Activated T-cell treated with anti-CD3 and anti-CD28 coated beads for 48 hours (primary cell): ENCODE data around the gene SNX27.
"Not testable (repeated sequence)": the region's sequence is repeated elsewhere in the genome, so short reads cannot be mapped to it uniquely, and the experiment has no call there.

Source experiments
- DNase-seq: peaks from one replicate; pipeline ENCODE4 v3.0.0-alpha.2; 2020; ENCODE audit warnings: low read depth

SNX27 gene

DNA sequence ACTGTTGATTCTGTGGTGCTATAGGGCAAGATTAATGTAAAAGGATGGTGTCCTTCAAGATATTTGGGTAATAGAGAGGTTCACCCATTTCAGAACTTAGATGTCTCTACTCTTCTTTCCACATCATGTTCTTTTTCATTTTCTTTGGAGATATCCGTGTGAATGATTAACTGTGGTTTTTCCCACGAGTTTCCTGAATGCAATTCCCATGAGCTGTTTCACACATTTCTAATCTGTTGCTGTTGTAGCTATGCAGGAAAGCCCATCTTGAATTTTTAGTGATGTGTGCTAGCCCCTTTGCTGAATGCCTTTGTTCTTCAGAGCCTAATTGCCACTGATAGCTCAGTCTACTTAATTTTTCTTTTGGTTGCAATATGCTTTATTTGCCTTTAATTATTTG, 27.6 kb downstream of the SNX27 start:
- DNase-seq, result no peak

DNA sequence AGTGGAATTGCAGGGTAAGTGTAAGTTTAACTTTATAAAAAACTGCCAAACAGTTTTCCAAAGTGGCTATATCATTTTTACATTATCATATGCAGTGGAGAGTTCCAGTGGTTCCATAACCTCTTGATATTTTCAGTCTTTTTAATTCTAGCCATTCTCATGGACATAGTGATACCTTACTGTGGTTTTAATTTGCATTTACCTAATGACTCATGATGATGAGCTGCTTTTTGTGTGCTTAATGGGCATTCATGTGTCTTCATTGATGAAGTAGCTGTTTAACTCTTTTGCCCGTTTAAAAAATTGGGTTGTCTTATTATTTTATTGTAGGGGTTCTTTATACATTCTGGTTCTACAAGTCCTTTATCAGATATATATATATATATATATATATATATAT, 29.4 kb downstream of the SNX27 start:
- DNase-seq, result no peak

DNA sequence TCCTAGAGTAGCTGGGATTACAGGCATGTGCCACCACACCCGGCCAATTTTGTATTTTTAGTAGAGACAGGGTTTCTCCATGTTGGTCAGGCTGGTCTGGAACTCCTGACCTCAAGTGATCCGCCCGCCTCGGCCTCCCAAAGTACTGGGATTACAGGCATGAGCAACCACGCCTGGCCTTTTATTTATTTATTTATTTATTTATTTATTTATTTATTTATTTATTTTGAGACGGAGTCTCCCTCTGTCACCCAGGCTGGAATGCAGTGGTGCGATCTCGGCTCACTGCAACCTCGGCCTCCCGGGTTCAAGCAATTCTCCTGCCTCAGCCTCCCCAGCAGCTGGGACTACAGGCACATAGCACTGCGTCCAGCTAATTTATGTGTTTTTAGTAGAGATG, 31.2 kb downstream of the SNX27 start:
- DNase-seq, result not testable (repeated sequence)

DNA sequence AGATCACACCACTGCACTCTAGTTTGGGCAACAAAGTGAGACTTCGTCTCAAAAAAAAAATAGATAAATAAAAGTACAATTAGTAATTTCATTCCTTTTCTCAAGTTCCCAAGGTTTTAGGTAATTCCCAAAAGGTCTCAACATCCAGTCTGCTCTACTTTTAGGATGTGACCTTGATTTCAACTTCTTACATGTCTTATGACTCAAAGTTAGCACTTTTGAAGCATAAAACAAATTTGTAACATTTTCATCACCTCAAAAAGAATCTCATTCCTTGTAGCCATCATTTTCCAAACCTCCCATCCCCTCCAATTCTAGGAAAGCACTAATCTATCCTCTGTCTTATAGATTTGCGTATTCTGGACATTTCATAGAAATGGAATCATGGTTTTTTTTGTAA, 32.2 kb downstream of the SNX27 start:
- no peak for DNase-seq

DNA sequence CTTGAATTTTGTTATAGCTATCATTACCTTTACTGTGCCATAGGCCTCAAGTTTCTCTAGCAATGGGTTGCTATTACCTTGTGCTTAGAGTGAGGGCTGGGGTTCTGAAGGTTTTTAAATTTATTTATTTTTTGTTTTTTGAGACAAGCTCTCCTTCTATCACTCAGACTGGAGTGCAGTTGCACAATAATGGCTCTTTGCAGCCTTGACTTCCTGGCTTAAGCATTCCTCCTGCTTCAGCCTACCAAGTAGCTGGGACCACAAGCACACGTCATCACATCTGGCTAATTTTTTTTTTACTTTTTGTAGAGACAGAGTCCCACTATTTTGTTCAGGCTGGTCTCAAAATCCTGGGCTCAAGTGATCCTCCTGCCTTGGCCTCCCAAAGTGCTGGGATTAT, 41.5 kb downstream of the SNX27 start:
- DNase-seq, result no peak

DNA sequence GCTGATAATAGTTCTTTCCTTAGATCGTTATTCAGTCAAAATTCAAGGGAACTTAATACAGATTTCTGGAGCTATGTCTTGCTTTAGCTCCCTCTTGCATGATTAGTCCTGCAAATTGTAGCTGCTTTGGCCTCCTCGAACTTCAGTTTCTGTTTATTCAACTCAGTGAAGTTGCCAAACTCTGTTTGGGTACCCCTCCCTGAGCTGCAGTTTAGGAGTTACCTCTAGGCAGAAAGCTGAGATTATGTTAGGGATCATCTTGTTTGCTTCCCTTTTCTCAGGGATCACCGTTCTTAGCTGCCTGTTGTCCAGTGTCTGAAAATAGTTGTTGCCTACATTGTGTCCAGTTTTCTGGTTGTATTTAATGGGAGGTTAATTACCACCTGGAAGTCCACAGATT, 43.5 kb downstream of the SNX27 start:
- no peak for DNase-seq

DNA sequence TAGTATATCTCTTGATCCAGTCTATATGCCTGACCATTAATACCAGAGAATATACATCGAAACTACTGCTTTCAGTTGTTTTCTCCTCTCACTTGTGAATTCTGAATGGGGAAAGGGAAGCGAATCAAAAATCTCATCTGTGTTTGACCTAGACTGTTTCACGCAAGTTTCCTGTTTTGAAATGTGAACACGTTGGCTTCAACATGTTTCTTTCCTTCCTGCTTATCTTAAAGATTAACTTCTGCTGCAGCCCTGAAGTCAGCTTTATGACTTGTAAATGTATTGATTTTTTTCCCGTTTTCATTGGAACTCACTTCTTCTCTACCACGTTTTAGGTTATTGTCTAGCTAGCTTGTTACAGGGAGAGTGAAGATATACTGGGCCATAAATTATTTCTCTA, 49.9 kb downstream of the SNX27 start:
- DNase-seq, result no peak

DNA sequence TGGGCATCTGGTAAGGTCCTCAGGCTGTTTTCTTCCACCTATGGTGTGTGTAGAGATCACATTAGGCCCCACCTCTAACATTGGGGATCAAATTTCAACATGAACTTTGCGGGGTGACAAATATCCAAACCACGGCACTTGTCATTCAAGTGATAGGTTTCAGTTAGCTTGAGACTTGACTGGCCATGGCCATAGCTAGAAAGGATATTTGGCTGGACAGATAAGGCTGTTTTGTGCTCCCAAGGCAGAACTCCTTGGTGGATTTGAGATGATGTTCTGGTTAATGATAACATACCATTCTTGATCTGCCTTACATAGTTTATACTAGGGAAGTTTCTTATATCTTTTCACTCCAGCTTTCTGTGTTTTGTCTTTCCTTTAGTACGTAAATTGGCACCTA, 56.2 kb downstream of the SNX27 start:
- DNase-seq, result no peak

DNA sequence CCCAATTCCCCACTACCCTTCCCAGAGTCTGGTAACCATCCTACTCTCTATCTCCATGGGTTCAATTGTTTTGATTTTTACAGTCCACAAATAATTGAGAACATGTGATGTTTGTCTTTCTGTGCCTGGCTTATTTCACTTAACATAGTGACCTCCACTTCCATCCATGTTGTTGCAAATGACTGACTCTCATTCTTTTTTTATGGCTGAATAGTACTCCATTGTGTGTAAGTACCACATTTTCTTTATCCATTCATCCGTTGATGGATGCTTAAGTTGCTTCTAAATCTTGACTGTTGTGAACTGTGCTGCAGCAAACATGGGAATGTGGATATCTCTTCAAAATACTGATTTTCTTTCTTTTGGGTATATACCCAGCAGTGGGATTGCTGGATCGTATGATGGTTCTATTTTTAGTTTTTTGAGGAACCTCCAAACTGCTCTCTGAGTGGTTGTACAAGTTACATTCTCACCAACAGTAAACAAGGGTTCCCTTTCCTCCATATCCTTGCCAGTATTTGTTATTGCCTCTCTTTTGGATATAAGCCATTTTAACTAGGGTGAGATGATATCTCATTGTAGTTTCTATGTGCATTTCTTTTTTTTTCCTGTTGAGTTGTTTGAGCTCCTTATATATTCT, 58.3 kb downstream of the SNX27 start:
- not testable (repeated sequence) for DNase-seq

DNA sequence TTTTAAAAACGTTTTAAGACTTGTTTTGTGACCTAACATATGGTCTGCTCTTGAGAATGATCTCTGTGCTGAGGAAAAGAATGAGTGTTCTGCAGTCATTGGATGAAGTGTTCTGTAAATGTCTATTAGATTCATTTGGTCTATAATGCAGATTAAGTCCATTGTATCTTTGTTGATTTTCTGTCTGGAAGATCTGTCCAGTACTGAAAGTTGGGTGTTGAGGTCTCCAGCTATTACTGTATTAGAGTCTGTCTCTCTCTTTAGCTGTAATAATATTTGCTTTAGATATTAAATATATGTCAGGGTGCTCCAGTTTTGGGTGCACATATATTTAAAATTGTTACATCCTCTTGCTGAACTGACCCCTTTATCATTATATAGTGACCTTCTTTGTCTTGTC, 61.6 kb downstream of the SNX27 start:
- no peak for DNase-seq

DNA sequence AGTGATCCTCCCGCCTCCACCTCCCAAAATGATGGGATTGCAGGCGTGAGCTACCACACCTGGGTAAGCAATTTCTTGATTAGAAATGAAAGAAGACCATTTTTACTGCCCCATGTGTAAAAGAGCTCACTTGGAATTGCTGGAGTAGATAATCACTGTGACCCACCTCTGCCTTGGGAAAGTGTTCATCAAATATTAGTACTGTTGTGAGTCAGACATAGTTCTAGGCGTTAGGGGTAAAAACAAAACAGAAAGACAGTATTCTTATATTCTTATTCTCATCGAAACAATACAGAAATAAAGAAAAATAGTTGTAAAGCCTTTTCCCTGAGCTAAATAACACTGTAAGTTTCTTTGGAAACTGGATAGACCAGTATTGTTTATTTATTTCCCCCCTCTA, 68.5 kb downstream of the SNX27 start:
- DNase-seq, result no peak

DNA sequence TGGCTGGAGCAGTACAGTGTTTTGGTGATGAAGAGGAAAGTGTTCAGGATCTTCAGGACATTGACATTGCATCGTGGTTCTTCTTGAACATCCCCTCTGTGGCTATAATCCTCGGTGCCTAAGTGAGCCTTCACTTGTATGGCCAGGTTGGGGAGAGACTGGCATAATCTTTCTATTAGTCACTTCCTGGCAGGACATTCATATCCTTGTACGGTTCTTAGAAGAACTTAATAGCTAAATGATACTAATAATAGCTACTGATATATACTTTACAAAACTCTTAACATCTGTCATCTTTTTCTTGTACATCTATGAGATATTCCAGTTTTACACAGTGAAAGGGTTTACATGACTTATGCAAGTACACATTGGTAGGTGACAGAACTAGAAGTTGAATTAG, 69.0 kb downstream of the SNX27 start:
- no peak for DNase-seq

DNA sequence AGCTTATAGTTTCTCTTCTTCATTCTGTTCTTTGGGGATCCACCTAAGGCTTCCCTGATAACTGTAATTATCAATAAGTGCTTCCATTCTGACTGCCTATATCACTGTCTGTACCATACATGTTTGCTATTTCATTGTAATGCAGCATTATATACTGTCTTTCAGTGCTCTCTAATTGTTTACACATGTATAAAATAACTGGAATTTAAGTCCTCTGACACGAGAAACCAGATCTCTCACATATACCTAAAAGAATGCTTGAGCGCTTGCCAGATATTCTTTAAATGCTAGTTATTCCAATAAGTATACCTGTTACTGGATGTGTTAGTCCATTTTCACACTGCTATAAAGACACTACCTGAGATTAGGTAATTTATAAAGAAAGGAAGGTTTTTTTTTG, 70.1 kb downstream of the SNX27 start:
- DNase-seq, result no peak

DNA sequence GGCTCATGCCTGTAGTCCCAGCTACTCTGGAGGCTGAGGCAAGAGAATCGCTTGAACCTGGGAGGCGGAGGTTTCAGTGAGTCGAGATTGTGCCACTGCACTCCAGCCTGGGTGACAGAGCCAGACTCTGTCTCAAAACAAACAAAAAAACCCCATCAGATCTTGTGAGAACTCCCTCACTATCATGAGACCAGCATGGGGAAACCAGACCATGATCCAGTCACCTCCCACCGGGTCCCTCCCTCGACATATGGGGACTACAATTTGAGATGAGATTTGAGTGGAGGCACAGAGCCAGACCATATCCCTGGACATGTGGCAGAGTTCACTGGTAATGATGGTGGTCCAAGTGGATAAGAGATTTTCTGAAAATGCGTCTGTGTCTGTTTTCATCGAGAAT, 71.1 kb downstream of the SNX27 start:
- DNase-seq, result not testable (repeated sequence)

DNA sequence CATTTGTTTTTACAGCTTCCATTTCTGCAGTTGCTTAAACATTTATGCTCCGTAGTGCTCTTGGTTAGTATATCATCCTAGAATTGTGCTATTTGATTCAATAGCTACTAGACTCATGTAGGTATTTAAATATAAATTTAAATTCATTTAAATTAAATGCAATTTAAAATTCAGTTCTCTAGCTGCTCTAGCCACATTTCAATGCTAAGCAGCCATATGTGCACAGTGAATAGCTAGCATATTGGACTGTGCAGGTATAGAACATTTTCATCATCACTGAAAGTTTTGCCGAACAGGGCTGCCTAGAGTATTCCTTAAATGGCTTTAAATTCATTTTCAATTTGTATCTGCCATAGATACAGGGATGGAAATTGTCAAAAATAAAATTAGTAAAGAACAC, 72.3 kb downstream of the SNX27 start:
- DNase-seq, result no peak

DNA sequence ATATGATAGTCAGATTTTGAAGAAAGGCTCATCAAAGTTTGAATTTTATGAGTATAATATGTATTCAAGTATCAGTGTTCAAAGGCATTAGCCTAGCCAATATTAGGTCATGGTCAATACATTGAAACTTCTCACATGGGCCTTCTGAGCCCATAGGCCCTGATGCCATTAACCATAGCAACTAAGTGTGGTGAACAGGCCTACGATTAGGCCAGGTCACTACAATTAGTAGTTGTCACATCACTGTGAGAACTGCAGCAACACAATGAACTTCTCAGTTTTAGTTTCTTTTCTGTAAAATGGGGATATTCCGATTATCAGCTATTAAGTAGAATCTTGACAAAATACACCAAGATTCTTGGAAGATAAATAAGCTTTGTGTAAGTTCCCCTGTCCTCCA, 74.7 kb downstream of the SNX27 start:
- no peak for DNase-seq

DNA sequence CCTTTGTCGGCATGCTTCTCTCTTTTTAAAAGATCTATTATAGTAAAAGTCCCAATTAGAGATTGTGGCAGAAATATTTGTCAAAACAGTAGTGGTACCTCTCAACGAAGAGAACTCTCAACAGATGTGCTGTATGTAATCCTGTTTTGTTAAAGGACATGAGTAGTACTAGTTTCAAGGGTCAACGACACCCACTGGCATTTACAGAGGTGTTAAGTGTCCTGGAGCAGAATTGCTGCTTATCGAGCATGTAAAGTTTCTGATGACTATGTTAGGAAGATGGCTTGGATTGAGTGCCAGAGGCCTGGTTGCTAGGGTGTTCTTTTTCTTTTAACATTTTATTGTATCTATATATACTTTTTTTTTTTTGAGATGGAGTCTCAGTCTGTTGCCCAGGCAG, 77.6 kb downstream of the SNX27 start:
- no peak for DNase-seq

DNA sequence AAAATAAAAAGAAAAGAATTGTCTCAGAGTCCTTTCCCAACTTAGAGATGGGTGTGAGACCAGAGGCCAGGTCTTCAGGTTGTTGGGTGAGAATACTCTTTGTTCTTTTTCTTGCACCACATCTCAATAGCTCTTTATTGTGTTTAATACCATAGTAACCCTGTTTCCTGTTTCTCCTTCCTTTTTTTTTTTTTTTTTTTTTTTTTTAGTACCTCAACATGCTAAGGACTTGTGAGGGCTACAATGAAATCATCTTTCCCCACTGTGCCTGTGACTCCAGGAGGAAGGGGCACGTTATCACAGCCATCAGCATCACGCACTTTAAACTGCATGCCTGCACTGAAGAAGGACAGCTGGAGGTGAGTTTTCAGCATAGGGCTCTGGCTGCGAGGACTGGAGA, 80.4 kb downstream of the SNX27 start:
- DNase-seq, result no peak

DNA sequence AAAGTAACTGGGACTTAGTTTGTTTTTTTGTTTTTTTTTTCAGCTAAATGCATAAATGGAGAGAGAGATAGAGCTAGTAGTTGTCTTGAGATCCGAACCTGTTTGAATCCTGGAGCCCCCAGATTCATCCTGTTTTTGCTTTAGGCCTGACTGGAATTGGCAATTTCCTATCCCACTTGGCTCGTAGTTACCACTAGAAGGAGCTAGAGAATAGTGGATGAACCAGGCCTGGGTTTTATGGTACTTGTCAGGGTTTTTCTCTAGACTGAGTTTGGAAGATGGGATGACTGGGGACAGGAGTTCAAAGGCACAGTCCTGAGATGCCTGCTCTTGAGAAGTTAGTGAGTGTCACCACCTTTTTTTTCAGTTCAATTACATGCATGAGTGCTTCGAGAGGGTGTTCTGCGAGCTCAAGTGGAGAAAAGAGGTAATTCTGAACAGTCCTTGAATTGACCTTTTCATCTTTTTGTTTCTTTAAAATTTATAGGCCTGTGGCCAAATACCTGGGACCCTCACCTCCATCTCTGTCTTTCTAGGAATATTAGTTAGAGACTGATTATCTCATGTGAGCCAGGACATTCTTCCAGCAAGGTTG, 81.3 kb downstream of the SNX27 start:
- DNase-seq, result no peak

DNA sequence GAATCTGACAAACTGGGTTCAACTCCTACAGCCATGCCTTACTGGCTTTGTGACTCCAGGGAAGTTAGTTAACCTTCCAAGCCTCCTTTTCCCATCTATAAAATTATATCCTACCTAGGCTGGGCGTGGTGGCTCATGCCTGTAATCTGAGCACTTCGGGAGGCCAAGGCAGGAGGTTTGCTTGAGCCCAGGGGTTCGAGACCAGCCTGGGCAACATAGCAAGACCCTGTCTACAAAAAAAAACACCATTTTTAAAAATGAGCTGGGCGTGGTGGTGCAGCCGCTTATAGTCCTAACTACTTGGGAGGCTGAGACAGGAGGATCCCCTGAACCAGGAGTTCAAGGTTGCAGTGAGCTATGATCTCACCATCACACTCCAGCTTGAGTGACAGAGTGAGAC, 89.7 kb downstream of the SNX27 start:
- DNase-seq, result no peak

DNA sequence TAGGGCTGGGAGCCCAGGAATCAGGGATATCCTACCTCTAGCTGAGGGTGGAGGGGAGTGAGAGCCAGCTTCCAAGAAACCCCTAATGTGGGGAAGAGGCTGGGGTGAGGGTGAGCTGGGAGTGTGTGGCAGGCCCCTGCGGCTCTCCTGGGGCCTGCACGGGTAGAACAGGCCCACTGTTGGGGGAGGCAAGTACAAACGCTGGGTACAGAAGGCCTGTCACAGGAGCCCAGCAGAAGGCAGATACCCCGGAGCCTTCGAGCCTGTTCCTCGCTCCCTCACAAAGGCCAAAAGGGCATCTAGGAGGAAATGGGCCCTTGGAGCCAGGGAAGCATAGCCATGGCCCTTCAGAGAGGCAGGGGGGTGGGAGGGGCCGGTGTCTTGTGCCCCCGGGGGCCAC, 91.1 kb downstream of the SNX27 start:
- DNase-seq, result no peak

DNA sequence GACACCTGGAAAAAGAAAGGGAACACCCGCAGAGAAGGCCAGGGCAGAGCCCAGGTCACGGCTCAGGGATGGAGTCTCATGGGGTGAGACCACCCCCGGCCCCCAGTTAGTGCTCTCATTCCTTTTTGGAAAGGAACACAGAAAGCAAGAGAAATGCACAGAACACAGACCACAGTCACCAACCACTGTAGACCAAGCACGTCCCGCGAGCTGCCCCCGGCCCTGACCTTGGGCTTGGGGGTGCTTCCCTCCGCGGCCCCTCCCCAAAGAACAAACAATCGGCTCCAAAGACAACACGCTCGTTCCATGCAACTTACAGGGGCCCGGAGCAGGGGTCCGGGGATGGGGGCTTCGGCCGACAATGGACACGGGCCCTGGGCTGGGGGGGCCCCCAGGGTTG, 92.0 kb downstream of the SNX27 start:
- no peak for DNase-seq

DNA sequence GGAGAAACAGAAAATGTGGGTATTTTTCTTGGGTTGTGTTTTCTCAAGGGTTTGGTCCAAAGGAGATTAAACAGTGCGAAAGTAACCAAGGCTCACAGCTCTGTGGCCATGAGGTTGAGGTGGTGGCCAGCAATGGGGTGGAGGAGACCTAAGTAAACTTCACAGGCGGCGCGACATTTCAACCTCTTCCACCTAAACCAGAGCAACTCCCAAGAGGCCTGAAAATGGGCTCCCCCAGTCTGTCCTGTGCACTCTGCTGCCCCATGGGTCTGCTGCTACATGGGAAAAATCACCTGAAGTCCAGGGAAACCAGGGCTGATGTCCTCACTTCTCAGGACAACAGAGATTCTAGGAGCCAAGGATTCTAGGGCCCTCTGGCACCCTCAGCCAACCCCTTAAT, 92.4 kb downstream of the SNX27 start:
- DNase-seq, result no peak

DNA sequence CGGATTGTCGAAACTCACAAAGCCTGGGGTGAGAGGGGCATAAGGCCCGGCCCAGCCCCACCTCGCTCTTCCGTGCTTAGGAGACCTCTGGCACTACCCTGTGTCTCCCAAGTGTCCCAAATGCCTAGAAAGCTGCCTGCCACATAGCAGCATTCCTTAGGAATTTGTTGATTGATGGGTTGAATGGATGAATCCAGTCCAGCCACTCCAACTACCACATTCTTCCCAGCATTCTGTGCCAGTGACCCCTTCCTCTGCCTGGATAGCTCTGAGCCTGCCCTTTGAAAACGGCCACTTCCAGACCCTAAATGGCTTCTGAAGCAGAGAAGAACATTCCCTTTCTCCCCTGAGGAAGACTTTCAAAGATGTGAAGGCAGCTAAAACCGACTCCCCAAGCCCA, 93.3 kb downstream of the SNX27 start:
- DNase-seq, result no peak
